MG63 (cell line): ENCODE measurements around the gene VPS18. TPM values are rescaled to one million over a fixed set of nuclear protein-coding genes. Genes with fewer than 3 reads are reported as not detected.

Source experiments
- DNase-seq: peaks from one replicate; pipeline ENCODE4 v3.0.0-alpha.2; 2020
- H3K27me3 ChIP-seq: fragments of 250-450 bp; sonication (Bioruptor Pico); 2 replicates; pipeline ENCODE4 v1.5.1; 2020; ENCODE audit warnings: mild to moderate bottlenecking, moderate library complexity
- H3K36me3 ChIP-seq: fragments of 250-450 bp; sonication (Bioruptor Pico); 2 replicates; pipeline ENCODE4 v1.5.1; 2020; ENCODE audit warnings: mild to moderate bottlenecking, moderate library complexity
- H3K4me3 ChIP-seq: fragments of 250-450 bp; sonication (Bioruptor Pico); 2 replicates; pipeline ENCODE4 v1.5.1; 2020; ENCODE audit warnings: mild to moderate bottlenecking, moderate library complexity
- H3K9me3 ChIP-seq: fragments of 250-450 bp; sonication (Bioruptor Pico); 2 replicates; pipeline ENCODE4 v1.5.1; 2020; ENCODE audit warnings: mild to moderate bottlenecking, moderate library complexity
- total RNA-seq: library from RNA; depleted of rRNA; stranded (reverse); fragments of >200 nt; shearing (Covaris generic); gene quantifications from 2 replicates; pipeline ENCODE4 v1.2.3, GENCODE V29; 2014; ENCODE audit warnings: low replicate concordance

VPS18 gene
- total RNA-seq, 1 experiment from 2014 or later, result 24.8 TPM

DNA sequence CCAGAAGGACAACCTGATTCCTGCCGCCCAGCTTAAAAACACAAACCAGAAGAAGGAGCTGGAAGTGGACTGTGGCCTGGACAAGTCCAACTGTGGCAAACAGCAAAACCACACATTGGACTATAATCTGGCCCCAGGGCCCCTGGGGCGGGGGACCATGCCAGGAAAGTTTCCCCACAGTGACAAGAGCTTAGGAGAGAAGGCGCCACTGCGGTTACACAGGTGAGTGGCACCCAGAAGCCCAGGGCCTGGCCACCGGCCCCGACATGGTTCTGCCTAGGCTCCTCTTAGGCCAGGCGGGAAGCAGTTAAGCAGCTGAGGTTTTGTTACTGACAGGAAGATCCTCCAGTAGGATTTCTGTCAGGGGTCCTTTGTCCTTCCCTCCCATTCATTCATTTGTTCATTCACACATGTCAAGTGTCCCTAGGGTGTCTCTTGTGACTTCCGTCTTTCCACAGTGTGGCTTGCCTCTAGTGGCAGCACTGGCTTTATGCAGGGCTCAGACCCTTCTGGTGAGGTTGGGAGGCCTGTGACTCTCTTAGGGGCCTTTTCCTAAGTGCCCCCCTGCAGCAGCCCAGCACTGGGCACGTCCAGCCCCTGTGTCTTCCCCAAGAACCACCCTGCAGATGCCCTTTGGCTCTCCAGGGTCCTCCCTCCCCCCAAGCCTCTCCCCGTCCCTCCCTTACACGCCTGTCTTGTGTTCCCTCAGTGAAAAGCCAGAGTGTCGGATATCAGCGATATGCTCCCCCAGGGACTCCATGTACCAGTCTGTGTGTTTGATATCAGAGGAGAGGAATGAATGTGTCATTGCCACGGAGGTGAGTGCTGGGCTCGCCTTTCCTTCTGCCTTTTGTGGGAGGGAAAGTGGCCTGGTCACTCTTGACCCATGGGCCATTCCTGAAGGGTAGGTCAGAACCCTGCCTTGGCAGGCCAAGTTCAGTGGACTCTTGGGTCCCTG lies 42.7 kb downstream of the VPS18 start:
- DNase-seq, result no peak
- no peaks in the 10 kb centered on the region for H3K9me3 ChIP-seq
- H3K36me3 ChIP-seq, result no peaks in the 10 kb centered on the region
- no peaks in the 10 kb centered on the region for H3K27me3 ChIP-seq
- no peak overlapping the region for H3K4me3 ChIP-seq

DNA sequence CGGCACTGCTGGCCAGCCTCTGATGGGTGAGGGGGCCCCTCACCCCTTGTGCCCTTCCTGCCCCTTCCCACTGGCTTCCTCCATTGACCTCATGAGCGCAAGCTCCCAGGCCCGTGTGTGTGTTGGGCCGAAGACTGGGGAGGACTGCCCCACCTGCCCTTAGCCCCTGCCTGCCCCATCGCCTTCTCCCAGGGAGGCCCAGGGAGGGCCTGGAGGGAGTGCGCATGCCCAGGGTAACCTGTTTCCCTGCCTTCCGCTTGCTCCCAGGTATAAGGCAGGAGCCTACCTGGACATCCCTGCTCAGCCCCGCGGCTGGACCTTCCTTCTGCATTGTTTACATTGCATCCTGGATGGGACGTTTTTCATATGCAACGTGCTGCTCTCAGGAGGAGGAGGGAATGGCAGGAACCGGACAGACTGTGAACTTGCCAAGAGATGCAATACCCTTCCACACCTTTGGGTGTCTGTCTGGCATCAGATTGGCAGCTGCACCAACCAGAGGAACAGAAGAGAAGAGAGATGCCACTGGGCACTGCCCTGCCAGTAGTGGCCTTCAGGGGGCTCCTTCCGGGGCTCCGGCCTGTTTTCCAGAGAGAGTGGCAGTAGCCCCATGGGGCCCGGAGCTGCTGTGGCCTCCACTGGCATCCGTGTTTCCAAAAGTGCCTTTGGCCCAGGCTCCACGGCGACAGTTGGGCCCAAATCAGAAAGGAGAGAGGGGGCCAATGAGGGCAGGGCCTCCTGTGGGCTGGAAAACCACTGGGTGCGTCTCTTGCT lies 43.7 kb downstream of the VPS18 start:
- Histone ChIP-seq H3K27me3 (no peaks in the 10 kb centered on the region), H3K4me3 (no peak overlapping the region), H3K9me3 (no peaks in the 10 kb centered on the region), H3K36me3 (no peaks in the 10 kb centered on the region)
- peak; percentile 45 for DNase-seq

DNA sequence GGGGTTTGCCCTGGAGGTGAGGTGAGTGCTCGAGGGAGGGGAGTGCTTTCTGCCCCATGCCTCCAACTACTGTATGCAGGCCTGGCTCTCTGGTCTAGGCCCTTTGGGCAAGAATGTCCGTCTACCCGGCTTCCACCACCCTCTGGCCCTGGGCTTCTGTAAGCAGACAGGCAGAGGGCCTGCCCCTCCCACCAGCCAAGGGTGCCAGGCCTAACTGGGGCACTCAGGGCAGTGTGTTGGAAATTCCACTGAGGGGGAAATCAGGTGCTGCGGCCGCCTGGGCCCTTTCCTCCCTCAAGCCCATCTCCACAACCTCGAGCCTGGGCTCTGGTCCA lies 44.3 kb downstream of the VPS18 start:
- no peak overlapping the region for H3K4me3 ChIP-seq
- no peaks in the 10 kb centered on the region for H3K9me3 ChIP-seq
- no peaks in the 10 kb centered on the region for H3K36me3 ChIP-seq
- no peak for DNase-seq
- no peaks in the 10 kb centered on the region for H3K27me3 ChIP-seq

DNA sequence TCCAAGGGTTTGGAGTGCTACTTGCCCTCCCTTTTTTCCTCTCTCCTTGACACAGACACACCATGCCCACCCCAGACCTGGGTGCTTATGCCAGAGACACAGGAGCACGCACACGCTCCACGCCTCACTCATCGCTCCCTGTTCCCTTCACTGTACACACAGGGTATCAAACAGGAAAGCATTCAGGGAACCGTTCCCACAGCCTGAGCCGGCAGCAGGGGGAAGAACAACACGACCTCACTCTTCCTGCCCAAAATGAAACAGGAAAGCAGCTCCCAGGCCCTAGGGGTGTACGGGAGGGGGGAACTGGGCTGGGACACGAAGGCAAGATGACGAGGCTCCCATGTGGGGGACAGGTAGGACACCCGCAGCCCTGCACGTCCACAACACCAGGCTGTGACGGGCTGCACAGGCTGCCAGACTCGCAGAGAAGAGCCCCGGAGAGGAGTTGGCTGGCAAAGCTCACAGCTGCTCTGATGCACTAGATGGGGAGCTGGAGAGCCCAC lies 46.1 kb downstream of the VPS18 start:
- no peak for DNase-seq
- Histone ChIP-seq H3K27me3 (no peaks in the 10 kb centered on the region), H3K4me3 (no peak overlapping the region), H3K9me3 (no peaks in the 10 kb centered on the region), H3K36me3 (no peaks in the 10 kb centered on the region)

DNA sequence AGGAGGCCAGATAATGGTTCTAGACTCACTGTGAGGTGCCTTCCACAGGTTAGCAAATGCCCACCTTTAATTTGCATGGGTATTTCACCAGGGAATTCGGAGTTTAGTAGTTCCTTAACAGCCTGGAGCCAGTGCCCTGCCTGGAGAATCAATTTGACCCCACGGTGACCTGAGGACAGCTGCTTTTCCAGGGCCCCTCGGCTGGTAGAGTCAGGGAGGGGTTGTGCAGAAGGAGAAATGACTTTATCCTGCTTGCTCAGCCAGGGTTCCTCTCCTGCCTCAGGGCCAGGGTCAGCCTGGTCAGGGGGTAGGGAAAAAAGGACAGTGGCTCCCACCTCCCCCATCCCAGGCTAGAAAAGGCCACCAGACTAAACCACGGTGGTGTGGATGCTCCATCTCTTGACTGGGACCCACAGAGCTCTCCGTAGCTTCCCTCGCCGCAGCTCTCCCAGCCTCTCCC lies 46.8 kb downstream of the VPS18 start:
- Histone ChIP-seq H3K9me3 (no peaks in the 10 kb centered on the region), H3K36me3 (no peaks in the 10 kb centered on the region), H3K4me3 (peak overlapping the region; percentile 51), H3K27me3 (no peaks in the 10 kb centered on the region)
- DNase-seq, result no peak

DNA sequence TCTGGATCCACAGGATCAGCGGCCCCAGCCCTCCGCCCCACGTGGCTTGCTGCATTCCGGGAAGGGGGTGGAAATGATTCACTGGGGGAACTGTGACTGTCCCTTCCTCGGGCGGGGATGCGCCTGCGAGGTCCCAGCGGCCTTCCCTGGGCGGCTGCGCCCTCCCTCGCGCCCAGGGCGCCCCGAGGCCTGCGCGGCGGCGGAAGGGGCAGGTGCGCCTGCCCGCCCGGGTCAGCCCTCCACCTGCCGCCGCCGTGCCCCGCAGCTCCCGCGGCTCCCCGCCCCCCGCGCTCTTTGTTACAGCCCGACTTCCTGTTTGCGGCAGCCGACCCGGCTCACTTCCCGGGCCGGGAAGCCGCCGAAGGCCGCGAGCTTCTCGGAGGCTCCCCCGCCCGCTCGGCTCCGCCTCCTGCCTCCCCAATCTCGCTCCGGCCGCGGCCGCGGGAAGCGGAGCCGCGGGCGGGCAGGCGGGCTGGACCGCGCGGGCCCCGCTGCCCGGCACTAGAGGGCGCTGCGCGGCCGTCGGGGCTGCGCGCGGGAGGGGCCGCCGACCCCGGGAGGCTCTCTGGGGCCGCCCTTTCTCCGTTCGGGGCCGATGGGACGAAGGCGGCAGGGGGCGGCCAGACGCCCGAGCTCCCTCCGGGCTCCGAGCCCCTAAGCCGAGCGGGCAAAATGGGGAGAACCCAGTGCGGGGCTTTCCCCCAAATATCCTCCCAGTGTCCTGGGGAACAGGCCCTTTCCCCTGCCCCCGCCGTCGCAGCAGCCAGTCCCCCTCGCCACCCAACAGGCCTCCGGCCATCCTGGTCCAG lies 47.5 kb downstream of the VPS18 start:
- H3K27me3 ChIP-seq, result no peaks in the 10 kb centered on the region
- H3K9me3 ChIP-seq, result no peaks in the 10 kb centered on the region
- H3K4me3 ChIP-seq, result peak overlapping the region; percentile 51
- H3K36me3 ChIP-seq, result no peaks in the 10 kb centered on the region
- DNase-seq, result peak; percentile 77

- DNase-seq, result no peak
These were observed 48.1 kb downstream of the VPS18 start for GRCh38 chr15:40942337-40942854.

GRCh38 chr15:40942878-40943277 lies 48.6 kb downstream of the VPS18 start:
- no peak overlapping the region for H3K4me3 ChIP-seq
- no peak for DNase-seq
- no peaks in the 10 kb centered on the region for H3K27me3 ChIP-seq

More at GRCh38 chr15:40942337-40942854, 48.1 kb downstream of the VPS18 start:
- H3K9me3 ChIP-seq, result no peaks in the 10 kb centered on the region
- no peaks in the 10 kb centered on the region for H3K36me3 ChIP-seq
- H3K27me3 ChIP-seq, result no peaks in the 10 kb centered on the region
- peak overlapping the region; percentile 51 for H3K4me3 ChIP-seq

GRCh38 chr15:40943764-40944365 lies 49.6 kb downstream of the VPS18 start:
- Histone ChIP-seq H3K4me3 (no peak overlapping the region), H3K9me3 (no peaks in the 10 kb centered on the region), H3K36me3 (no peaks in the 10 kb centered on the region), H3K27me3 (no peaks in the 10 kb centered on the region)
- no peak for DNase-seq

More at GRCh38 chr15:40942878-40943277, 48.6 kb downstream of the VPS18 start:
- no peaks in the 10 kb centered on the region for H3K9me3 ChIP-seq
- no peaks in the 10 kb centered on the region for H3K36me3 ChIP-seq

GRCh38 chr15:40944510-40945296 lies 50.5 kb downstream of the VPS18 start:
- no peaks in the 10 kb centered on the region for H3K36me3 ChIP-seq
- no peaks in the 10 kb centered on the region for H3K27me3 ChIP-seq
- DNase-seq, result no peak
- no peak overlapping the region for H3K4me3 ChIP-seq
- no peaks in the 10 kb centered on the region for H3K9me3 ChIP-seq

DNA sequence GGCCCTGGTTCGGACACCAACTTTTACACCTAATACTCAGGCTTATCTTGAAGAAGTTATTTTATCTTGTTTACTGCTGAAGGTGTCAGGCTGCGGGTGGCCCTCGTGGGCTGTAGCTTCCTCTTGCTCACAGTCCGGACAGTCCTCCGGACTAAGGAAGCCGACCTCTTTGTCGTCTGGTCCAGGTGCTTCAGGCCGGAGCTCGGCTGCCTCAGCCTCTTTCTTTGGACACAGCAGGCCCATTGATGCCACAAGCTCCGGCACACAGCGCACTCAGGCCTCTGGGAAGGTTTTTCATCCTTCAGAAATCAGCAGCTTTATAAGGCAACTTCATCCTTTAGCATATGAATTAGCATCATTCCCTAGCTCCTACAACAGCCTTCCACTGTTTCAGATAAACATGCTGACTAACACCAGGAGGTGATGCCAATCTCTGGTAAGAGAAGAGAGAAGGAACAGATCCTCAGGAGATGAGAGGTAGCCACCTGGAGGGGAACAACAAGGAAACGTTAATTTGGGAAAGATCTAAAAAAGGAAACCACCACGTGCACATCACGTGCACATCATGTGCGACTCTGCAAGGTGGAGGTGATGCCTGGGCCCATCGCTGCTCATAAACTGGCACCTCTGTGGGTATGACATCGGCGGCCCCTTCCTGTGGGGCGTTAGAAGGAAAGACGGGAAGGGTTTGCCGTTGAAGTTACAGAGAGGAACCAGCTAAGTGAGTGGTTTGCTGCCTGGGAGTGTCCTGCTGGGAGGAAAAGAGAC lies 54.6 kb downstream of the VPS18 start:
- no peaks in the 10 kb centered on the region for H3K9me3 ChIP-seq
- DNase-seq, result no peak
- H3K4me3 ChIP-seq, result no peak overlapping the region
- no peaks in the 10 kb centered on the region for H3K27me3 ChIP-seq
- H3K36me3 ChIP-seq, result no peaks in the 10 kb centered on the region

GRCh38 chr15:40949756-40950207 lies 55.5 kb downstream of the VPS18 start:
- H3K4me3 ChIP-seq, result no peak overlapping the region
- H3K36me3 ChIP-seq, result peaks cover under 1% of the 10 kb centered on the region; the same call in 1 of the 2 replicates
- H3K27me3 ChIP-seq, result no peaks in the 10 kb centered on the region
- H3K9me3 ChIP-seq, result no peaks in the 10 kb centered on the region
- DNase-seq, result no peak

- no peak for DNase-seq
- Histone ChIP-seq H3K27me3 (no peaks in the 10 kb centered on the region), H3K36me3 (peaks cover 15% of the 10 kb centered on the region), H3K9me3 (no peaks in the 10 kb centered on the region), H3K4me3 (no peak overlapping the region; the same call in 1 of the 2 replicates)
These were observed 57.5 kb downstream of the VPS18 start for GRCh38 chr15:40951764-40952163.

GRCh38 chr15:40952301-40952900 lies 58.2 kb downstream of the VPS18 start:
- no peaks in the 10 kb centered on the region for H3K9me3 ChIP-seq
- DNase-seq, result no peak
- peaks cover 17% of the 10 kb centered on the region for H3K36me3 ChIP-seq
- peak overlapping the region; percentile 68 for H3K4me3 ChIP-seq
- H3K27me3 ChIP-seq, result no peaks in the 10 kb centered on the region
